ENCODE results near the gene LZTFL1. TPM values are rescaled to one million over a fixed set of nuclear protein-coding genes. Genes with fewer than 3 reads are reported as not detected.

LZTFL1 gene
- total RNA-seq, 2 experiments from 2014 or later, result 4.7 TPM

DNA sequence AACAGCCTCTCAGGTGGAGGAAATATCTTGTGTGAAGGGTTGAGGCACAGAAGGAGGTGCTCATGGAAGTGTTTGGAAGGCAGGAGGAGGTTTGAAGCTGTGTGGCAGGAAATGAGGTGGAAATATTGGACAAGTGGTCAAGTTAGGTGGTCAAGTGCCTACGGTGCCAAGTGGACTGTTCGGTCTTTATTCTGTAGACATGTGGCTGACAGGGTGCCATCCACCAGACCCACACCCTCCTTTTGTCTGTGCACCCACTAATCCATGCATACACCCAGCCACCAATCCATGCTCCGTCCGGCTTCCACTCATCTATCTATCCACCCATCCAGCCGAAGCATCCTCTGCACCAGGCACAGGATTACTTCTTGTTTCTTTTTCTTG, 47.8 kb downstream of the LZTFL1 start:
- Mint-ChIP-seq H3K27ac (no peak overlapping the region), H3K27me3 (peaks cover 45% of the 10 kb centered on the region), H3K4me3 (no peak overlapping the region), H3K9me3 (peaks cover 5% of the 10 kb centered on the region), H3K4me1 (ENCODE audit: low read depth) (peaks cover 3% of the 10 kb centered on the region), H3K36me3 (ENCODE audit: low read depth) (no peaks in the 10 kb centered on the region)
- ATAC-seq (no peak), DNase-seq (no peak)
- TF ChIP-seq, protein P1, sequence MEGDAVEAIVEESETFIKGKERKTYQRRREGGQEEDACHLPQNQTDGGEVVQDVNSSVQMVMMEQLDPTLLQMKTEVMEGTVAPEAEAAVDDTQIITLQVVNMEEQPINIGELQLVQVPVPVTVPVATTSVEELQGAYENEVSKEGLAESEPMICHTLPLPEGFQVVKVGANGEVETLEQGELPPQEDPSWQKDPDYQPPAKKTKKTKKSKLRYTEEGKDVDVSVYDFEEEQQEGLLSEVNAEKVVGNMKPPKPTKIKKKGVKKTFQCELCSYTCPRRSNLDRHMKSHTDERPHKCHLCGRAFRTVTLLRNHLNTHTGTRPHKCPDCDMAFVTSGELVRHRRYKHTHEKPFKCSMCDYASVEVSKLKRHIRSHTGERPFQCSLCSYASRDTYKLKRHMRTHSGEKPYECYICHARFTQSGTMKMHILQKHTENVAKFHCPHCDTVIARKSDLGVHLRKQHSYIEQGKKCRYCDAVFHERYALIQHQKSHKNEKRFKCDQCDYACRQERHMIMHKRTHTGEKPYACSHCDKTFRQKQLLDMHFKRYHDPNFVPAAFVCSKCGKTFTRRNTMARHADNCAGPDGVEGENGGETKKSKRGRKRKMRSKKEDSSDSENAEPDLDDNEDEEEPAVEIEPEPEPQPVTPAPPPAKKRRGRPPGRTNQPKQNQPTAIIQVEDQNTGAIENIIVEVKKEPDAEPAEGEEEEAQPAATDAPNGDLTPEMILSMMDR (IDR thresholded peaks at IDR 0.05), result no peak
- ChIA-PET POLR2A (no interaction called here), CTCF (no interaction called here)
- intact Hi-C loops (cut with micrococcal nuclease), result no loop called here

- H3K9me3 Mint-ChIP-seq, result peaks cover 9% of the 10 kb centered on the region
- intact Hi-C loops (cut with micrococcal nuclease), result no loop called here
- TF ChIP-seq, protein P1 (IDR thresholded peaks at IDR 0.05), result no peak
- ATAC-seq (no peak), DNase-seq (no peak)
- H3K4me1 Mint-ChIP-seq (ENCODE audit: low read depth), result peaks cover 3% of the 10 kb centered on the region
- H3K27me3 Mint-ChIP-seq, result peaks cover 39% of the 10 kb centered on the region
- H3K4me3 Mint-ChIP-seq, result no peak overlapping the region
- no peak overlapping the region for H3K27ac Mint-ChIP-seq
- ChIA-PET POLR2A (interaction anchor here (0.6 kb wide), 1 partner anchor 972 kb away, joined by 3 read pairs; no protein-coding TSS in a partner anchor), CTCF (no interaction called here)
- H3K36me3 Mint-ChIP-seq (ENCODE audit: low read depth), result no peaks in the 10 kb centered on the region
Measured at GRCh38 chr3:45793482-45794176, 48.3 kb downstream of the LZTFL1 start.

- TF ChIP-seq, protein P1 (IDR thresholded peaks at IDR 0.05), result no peak
- Mint-ChIP-seq H3K36me3 (ENCODE audit: low read depth) (no peaks in the 10 kb centered on the region), H3K4me1 (ENCODE audit: low read depth) (peaks cover 3% of the 10 kb centered on the region), H3K4me3 (no peak overlapping the region), H3K9me3 (peaks cover 9% of the 10 kb centered on the region), H3K27me3 (peaks cover 34% of the 10 kb centered on the region), H3K27ac (no peak overlapping the region)
- ChIA-PET POLR2A (no interaction called here), CTCF (interaction anchor here (0.9 kb wide), 1 partner anchor 32 kb away, joined by 3 read pairs; no protein-coding TSS in a partner anchor)
- intact Hi-C loops (cut with micrococcal nuclease), result no loop called here
- no peak for ATAC-seq
- no peak for DNase-seq
Measured at GRCh38 chr3:45792516-45793172, 49.3 kb downstream of the LZTFL1 start.

- DNase-seq (no peak), ATAC-seq (no peak)
- H3K4me1 Mint-ChIP-seq (ENCODE audit: low read depth), result peaks cover 3% of the 10 kb centered on the region
- H3K27me3 Mint-ChIP-seq, result peaks cover 29% of the 10 kb centered on the region
- intact Hi-C loops (cut with micrococcal nuclease), result no loop called here
- H3K9me3 Mint-ChIP-seq, result peaks cover 9% of the 10 kb centered on the region
- ChIA-PET POLR2A (no interaction called here), CTCF (no interaction called here)
- H3K4me3 Mint-ChIP-seq, result no peak overlapping the region
- TF ChIP-seq, protein P1 (IDR thresholded peaks at IDR 0.05), result no peak
- no peak overlapping the region for H3K27ac Mint-ChIP-seq
- H3K36me3 Mint-ChIP-seq (ENCODE audit: low read depth), result no peaks in the 10 kb centered on the region
Measured at GRCh38 chr3:45792036-45792435, 49.9 kb downstream of the LZTFL1 start.

DNA sequence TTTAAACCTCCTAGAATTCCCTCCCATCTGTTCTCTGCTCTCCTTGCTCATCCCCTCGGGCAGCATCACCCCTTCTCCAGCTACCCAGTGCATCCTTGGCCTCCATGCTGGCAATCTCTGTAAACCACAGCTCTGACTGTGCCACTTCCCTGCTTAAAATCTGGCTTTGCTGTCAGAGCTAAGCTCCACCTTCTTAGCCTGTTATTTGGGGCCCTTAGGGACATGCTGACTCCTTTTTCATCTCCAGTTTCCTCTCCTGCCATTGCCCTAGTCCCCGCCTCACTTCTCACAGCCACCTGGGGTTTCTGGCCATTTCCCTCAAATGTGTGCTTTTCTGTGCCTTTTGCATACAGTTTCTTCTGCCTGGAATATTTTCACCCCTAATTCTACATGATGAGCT, 51.3 kb downstream of the LZTFL1 start:
- H3K36me3 Mint-ChIP-seq (ENCODE audit: low read depth), result no peaks in the 10 kb centered on the region
- no peak overlapping the region for H3K27ac Mint-ChIP-seq
- DNase-seq (no peak), ATAC-seq (no peak)
- intact Hi-C loops (cut with micrococcal nuclease), result no loop called here
- H3K27me3 Mint-ChIP-seq, result peaks cover 21% of the 10 kb centered on the region
- TF ChIP-seq, protein P1 (IDR thresholded peaks at IDR 0.05), result no peak
- POLR2A ChIA-PET, result no interaction called here
- H3K9me3 Mint-ChIP-seq, result peaks cover 9% of the 10 kb centered on the region
- peaks cover 3% of the 10 kb centered on the region for H3K4me1 Mint-ChIP-seq (ENCODE audit: low read depth)
- H3K4me3 Mint-ChIP-seq, result no peak overlapping the region
- CTCF ChIA-PET, result interaction anchor here (1.2 kb wide), 1 partner anchor 10 kb away, joined by 3 read pairs; no protein-coding TSS in a partner anchor

Data from activated CD8-positive, alpha-beta T cell treated with anti-CD3 and anti-CD28 coated beads for 36 hours (primary cell).